Neural cell (in vitro differentiated cells): Measurements from ENCODE around the gene POGZ.

Source experiments
- EP300 ChIP-seq: fragments of 450-650 bp; conservative IDR thresholded peaks from 2 replicates; pipeline ENCODE4 v1.6.1; 2014; ENCODE audit warnings: antibody characterized with exemption, mild to moderate bottlenecking, moderate library complexity; ENCODE audit not compliant: poor library complexity, severe bottlenecking
- EZH2 ChIP-seq: fragments of 200-600, 300-800 bp; shearing (Covaris generic), sonication (generic); IDR thresholded peaks from 2 replicates; pipeline ENCODE4 v1.6.1; 2014; ENCODE audit warnings: antibody characterized with exemption, low read length, borderline replicate concordance, mild to moderate bottlenecking; ENCODE audit not compliant: insufficient read depth, poor library complexity, severe bottlenecking
- MXI1 ChIP-seq: fragments of 450-650 bp; conservative IDR thresholded peaks from 2 replicates; pipeline ENCODE4 v1.6.1; 2014; ENCODE audit warnings: antibody characterized with exemption, mild to moderate bottlenecking; ENCODE audit not compliant: poor library complexity, severe bottlenecking
- POLR2AphosphoS5 ChIP-seq: IDR thresholded peaks from 2 replicates; pipeline ENCODE4 v1.6.1; 2012
- TAF1 ChIP-seq: IDR thresholded peaks from 2 replicates; pipeline ENCODE4 v1.6.1; 2012; ENCODE audit warnings: low read depth
- TF ChIP-seq, protein P1 (sequence below): fragments of 450-650 bp; IDR thresholded peaks from 2 replicates; pipeline ENCODE4 v1.5.1; 2014; ENCODE audit warnings: antibody characterized with exemption, mild to moderate bottlenecking, moderate library complexity; ENCODE audit not compliant: poor library complexity, severe bottlenecking
- TF ChIP-seq, protein P2 (sequence below): IDR thresholded peaks from 2 replicates; pipeline ENCODE4 v1.6.1; 2012; ENCODE audit warnings: borderline replicate concordance

DNA sequence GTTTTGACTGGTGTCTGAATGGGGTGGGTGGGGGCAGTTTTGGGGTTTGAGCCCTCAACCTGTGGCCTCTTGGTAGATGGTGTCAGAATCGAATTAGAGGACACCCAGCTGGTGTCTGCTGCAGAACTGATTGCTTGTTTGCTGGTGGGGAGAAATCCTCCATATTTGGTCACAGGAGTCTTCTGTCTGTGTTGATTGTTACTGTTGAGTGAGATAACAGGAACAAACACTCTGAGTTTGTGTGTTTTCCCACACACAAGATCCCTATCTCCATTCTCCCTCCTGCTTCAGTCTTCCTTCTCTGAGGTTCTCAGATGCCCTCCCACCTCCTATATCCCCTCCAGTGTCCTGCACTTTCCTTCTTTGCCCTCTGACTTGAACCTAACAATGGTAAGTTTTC, 32.8 kb upstream of the POGZ start:
- TF ChIP-seq, protein P1, sequence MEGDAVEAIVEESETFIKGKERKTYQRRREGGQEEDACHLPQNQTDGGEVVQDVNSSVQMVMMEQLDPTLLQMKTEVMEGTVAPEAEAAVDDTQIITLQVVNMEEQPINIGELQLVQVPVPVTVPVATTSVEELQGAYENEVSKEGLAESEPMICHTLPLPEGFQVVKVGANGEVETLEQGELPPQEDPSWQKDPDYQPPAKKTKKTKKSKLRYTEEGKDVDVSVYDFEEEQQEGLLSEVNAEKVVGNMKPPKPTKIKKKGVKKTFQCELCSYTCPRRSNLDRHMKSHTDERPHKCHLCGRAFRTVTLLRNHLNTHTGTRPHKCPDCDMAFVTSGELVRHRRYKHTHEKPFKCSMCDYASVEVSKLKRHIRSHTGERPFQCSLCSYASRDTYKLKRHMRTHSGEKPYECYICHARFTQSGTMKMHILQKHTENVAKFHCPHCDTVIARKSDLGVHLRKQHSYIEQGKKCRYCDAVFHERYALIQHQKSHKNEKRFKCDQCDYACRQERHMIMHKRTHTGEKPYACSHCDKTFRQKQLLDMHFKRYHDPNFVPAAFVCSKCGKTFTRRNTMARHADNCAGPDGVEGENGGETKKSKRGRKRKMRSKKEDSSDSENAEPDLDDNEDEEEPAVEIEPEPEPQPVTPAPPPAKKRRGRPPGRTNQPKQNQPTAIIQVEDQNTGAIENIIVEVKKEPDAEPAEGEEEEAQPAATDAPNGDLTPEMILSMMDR, result no peak
- TF ChIP-seq POLR2AphosphoS5 (no peak), EZH2 (no peak), MXI1 (no peak), EP300 (no peak), TAF1 (no peak)
- TF ChIP-seq, protein P2, sequence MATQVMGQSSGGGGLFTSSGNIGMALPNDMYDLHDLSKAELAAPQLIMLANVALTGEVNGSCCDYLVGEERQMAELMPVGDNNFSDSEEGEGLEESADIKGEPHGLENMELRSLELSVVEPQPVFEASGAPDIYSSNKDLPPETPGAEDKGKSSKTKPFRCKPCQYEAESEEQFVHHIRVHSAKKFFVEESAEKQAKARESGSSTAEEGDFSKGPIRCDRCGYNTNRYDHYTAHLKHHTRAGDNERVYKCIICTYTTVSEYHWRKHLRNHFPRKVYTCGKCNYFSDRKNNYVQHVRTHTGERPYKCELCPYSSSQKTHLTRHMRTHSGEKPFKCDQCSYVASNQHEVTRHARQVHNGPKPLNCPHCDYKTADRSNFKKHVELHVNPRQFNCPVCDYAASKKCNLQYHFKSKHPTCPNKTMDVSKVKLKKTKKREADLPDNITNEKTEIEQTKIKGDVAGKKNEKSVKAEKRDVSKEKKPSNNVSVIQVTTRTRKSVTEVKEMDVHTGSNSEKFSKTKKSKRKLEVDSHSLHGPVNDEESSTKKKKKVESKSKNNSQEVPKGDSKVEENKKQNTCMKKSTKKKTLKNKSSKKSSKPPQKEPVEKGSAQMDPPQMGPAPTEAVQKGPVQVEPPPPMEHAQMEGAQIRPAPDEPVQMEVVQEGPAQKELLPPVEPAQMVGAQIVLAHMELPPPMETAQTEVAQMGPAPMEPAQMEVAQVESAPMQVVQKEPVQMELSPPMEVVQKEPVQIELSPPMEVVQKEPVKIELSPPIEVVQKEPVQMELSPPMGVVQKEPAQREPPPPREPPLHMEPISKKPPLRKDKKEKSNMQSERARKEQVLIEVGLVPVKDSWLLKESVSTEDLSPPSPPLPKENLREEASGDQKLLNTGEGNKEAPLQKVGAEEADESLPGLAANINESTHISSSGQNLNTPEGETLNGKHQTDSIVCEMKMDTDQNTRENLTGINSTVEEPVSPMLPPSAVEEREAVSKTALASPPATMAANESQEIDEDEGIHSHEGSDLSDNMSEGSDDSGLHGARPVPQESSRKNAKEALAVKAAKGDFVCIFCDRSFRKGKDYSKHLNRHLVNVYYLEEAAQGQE, result no peak
